Calu3 (cell line): Measurements from ENCODE around the gene TCTN3. TPM values are rescaled to one million over a fixed set of nuclear protein-coding genes. Genes with fewer than 3 reads are reported as not detected.

Experiments used
- BruUV-seq: library from RNA; stranded (reverse); fragments of 400-500 nt; replicated peaks from 2 replicates; lab custom pipeline; 2021; lab: Mats Ljungman, UMichigan
- CTCF ChIA-PET: fragments of 300-600 bp; sonication (Branson Sonifier 250); formaldehyde crosslinking; loops from one replicate; lab custom pipeline; 2022; ENCODE audit warnings: antibody characterized with exemption; lab: Charles Lee
- DNase-seq: peaks from one replicate; pipeline ENCODE4 v3.0.0; 2022
- H3K27ac Mint-ChIP-seq: one replicate; pipeline ENCODE4 v1.8.0; 2022; ENCODE audit warnings: mixed read lengths; ENCODE audit not compliant: unreplicated experiment
- H3K27me3 Mint-ChIP-seq: one replicate; pipeline ENCODE4 v1.8.0; 2022; ENCODE audit warnings: mixed read lengths; ENCODE audit not compliant: unreplicated experiment
- H3K36me3 Mint-ChIP-seq: one replicate; pipeline ENCODE4 v1.8.0; 2022; ENCODE audit warnings: mild to moderate bottlenecking, moderate library complexity, mixed read lengths; ENCODE audit not compliant: insufficient read depth, unreplicated experiment
- H3K4me1 Mint-ChIP-seq: one replicate; pipeline ENCODE4 v1.8.0; 2022; ENCODE audit warnings: mild to moderate bottlenecking, low read depth, mixed read lengths; ENCODE audit not compliant: unreplicated experiment
- H3K4me3 Mint-ChIP-seq: one replicate; pipeline ENCODE4 v1.8.0; 2022; ENCODE audit warnings: mild to moderate bottlenecking, low read depth, moderate library complexity, mixed read lengths; ENCODE audit not compliant: unreplicated experiment
- H3K9me3 Mint-ChIP-seq: one replicate; pipeline ENCODE4 v1.8.0; 2022; ENCODE audit warnings: low read depth, mixed read lengths; ENCODE audit not compliant: unreplicated experiment
- intact Hi-C: fragments of 100-400 bp; cut with micrococcal nuclease; formaldehyde crosslinking; loops from one replicate; pipeline ENCODE4 v1.10.0; 2022; ENCODE audit not compliant: unreplicated experiment
- total RNA-seq: library from RNA; stranded (reverse); gene quantifications from 2 replicates; pipeline ENCODE4 v1.2.3, GENCODE V29; 2022
- TF ChIP-seq, protein P1 (sequence below): fragments of 200-600 bp; IDR thresholded peaks from one replicate; pipeline ENCODE4 v1.8.0; 2022; ENCODE audit warnings: antibody characterized with exemption; ENCODE audit not compliant: unreplicated experiment

Gene TCTN3
- total RNA-seq, 1 experiment from 2014 or later, result 23.5 TPM

DNA sequence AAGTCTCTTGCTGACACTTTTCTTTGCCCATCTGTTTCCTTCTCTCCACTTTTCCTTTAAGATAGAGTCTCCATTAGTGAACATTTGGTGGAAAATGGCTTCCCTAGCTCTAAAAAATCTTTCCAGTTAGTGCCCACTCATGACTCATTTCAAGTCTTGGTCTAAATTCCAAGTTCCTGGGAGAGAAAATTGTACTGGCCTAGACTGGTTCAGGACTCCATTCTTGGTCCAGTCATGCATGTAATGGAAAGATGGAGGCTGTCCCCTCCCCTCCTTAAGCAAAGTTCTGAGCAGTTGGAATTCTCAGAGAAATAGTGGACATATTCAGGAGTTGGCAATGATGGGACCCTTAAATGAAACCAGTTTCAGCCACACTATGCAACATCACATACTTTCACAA lies 33.4 kb downstream of the TCTN3 start:
- intact Hi-C loops, result no loop called here
- no peak overlapping the region for H3K4me3 Mint-ChIP-seq
- no peak for DNase-seq
- peaks cover 16% of the 10 kb centered on the region for H3K36me3 Mint-ChIP-seq
- BruUV-seq, result no TSS peak
- H3K27ac Mint-ChIP-seq, result no peak overlapping the region
- H3K4me1 Mint-ChIP-seq, result no peaks in the 10 kb centered on the region
- H3K9me3 Mint-ChIP-seq, result no peaks in the 10 kb centered on the region
- TF ChIP-seq, protein P1, sequence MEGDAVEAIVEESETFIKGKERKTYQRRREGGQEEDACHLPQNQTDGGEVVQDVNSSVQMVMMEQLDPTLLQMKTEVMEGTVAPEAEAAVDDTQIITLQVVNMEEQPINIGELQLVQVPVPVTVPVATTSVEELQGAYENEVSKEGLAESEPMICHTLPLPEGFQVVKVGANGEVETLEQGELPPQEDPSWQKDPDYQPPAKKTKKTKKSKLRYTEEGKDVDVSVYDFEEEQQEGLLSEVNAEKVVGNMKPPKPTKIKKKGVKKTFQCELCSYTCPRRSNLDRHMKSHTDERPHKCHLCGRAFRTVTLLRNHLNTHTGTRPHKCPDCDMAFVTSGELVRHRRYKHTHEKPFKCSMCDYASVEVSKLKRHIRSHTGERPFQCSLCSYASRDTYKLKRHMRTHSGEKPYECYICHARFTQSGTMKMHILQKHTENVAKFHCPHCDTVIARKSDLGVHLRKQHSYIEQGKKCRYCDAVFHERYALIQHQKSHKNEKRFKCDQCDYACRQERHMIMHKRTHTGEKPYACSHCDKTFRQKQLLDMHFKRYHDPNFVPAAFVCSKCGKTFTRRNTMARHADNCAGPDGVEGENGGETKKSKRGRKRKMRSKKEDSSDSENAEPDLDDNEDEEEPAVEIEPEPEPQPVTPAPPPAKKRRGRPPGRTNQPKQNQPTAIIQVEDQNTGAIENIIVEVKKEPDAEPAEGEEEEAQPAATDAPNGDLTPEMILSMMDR, result no peak
- no peaks in the 10 kb centered on the region for H3K27me3 Mint-ChIP-seq
- CTCF ChIA-PET, result no interaction called here

DNA sequence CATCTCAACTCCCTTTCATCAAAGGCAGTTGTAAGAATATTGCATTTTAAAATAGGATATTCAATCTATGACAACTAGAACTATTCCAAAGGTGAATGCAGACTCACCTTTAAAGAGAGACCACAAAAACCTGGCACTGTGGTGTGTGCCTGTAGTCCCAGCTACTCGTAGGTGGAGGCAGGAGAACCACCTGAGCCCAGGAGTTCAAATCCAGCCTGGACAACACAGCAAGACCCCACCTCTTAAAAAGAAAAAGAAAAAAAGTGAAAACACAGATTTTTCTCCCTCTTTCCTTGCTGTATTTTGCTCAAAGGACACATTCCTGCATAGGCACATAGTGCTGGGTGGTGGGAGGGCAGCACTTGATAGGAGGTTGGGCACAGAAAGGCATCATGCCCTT lies 36.5 kb downstream of the TCTN3 start:
- DNase-seq, result no peak
- H3K4me3 Mint-ChIP-seq, result peak overlapping the region; percentile 100
- H3K27ac Mint-ChIP-seq, result peak overlapping the region; percentile 96
- intact Hi-C loops, result no loop called here
- TF ChIP-seq, protein P1, result no peak
- H3K36me3 Mint-ChIP-seq, result peaks cover 32% of the 10 kb centered on the region
- no peaks in the 10 kb centered on the region for H3K4me1 Mint-ChIP-seq
- H3K9me3 Mint-ChIP-seq, result no peaks in the 10 kb centered on the region
- no peaks in the 10 kb centered on the region for H3K27me3 Mint-ChIP-seq
- no TSS peak for BruUV-seq
- CTCF ChIA-PET, result interaction anchor here (0.5 to 0.6 kb wide), 2 partner anchors 36 to 448 kb away, joined by 3 read pairs; partner anchors contain the start of gene TCTN3

DNA sequence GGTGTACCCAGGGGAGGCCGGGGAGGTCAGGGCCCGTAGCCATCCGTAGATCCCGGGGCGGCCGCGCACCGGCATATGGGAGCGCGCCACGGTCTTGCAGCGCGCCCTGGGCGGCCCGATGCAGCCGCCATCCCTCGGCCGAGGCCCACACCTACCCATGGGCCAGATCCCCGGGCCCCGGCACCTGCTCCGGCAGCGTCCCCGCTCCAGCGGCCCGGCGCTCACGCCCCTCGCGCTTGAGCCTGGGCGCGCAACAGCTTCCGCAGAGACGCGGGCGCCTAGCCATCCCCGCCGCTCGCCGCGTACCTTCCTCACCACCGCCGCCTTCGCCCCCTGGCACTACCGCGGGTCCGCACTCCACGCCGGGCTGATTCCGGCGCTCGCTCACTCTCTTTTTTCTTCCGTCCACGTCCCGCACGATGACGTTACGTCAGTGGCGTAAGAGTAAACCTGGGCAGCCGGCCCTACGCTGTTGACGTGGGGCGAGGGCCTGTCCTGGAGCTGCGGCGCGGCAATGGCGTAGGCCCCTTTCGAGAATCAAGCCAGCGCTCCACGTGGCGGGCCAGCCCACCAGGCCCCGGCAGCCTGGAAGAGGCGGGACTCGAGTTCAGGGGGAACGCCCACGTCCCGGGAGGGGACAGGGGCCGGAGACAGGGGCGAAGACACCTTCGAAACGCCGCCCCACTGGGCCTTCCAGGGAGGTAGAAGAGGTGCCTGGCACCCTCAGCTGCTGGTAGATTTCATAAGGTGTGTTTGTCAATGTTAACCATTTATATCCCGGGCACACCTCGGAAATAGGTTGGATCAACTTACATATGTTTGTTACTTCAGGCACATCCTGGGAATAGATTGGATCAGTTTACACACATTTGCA lies 37.2 kb downstream of the TCTN3 start, which contains the start of gene ALDH18A1:
Gene ALDH18A1 (minus strand): TSS at position 421 of the 874 bp plus-strand sequence. CDS start 3,334 bp downstream, outside the sequence.
- peak within 1 kb of the TSS; percentile 100 for H3K4me3 Mint-ChIP-seq
- DNase-seq, result peak; percentile 86
- BruUV-seq, result no TSS peak
- CTCF ChIA-PET, result interaction anchor here (0.5 to 0.6 kb wide), 2 partner anchors 37 to 447 kb away, joined by 3 read pairs; partner anchors contain the start of gene TCTN3
- H3K9me3 Mint-ChIP-seq, result no peaks in the 10 kb centered on the region
- intact Hi-C loops, result no loop called here
- H3K27me3 Mint-ChIP-seq, result no peaks in the 10 kb centered on the region
- no peaks in the 10 kb centered on the region for H3K4me1 Mint-ChIP-seq
- H3K27ac Mint-ChIP-seq, result peak within 1 kb of the TSS; percentile 96
- H3K36me3 Mint-ChIP-seq, result peaks cover 33% of the 10 kb centered on the region
- TF ChIP-seq, protein P1, result no peak

DNA sequence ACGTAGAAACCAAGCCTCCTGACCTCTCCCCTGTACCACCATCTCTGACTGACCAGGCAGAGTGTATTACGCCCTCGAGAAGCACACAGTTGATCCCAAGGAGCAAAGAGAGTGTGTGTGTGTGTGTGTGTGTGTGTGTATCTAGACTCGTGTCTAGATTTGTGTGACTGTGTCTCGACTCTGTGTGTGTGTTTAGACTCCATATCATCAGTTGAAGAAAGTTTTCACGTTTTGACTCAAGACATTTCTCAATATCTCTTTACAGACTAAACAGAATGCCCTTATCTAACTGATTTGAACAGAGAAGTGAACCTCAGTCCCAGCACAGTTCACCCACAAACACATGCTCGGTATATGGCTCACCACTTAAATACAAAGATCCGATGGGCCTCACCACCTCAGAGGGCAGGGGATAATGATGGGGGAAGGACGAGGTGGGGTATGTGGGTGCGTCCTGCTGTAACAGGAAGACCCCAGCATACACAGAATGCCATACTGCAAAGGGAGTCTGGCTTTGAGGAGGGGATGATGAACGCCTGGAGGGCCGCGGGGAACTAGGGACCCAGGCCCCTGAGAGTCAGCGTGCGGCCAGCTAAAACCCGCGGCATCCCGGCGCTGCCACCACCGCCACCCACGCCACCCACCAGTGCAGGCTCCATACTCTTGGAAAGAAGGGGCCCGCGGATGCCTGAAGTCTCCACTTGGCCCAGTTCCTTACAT lies 38.0 kb downstream of the TCTN3 start:
- no peaks in the 10 kb centered on the region for H3K27me3 Mint-ChIP-seq
- intact Hi-C loops, result no loop called here
- peaks cover 2% of the 10 kb centered on the region for H3K9me3 Mint-ChIP-seq
- CTCF ChIA-PET, result interaction anchor here (0.7 kb wide), 1 partner anchor 1617 kb away, joined by 3 read pairs; no protein-coding TSS in a partner anchor
- peak overlapping the region; percentile 100 for H3K4me3 Mint-ChIP-seq
- H3K4me1 Mint-ChIP-seq, result no peaks in the 10 kb centered on the region
- H3K36me3 Mint-ChIP-seq, result peaks cover 34% of the 10 kb centered on the region
- H3K27ac Mint-ChIP-seq, result peak overlapping the region; percentile 61
- BruUV-seq, result no TSS peak
- TF ChIP-seq, protein P1, result no peak
- DNase-seq, result no peak
